Panc1 (cell line): ENCODE measurements around the gene PIK3AP1. TPM values are rescaled to one million over a fixed set of nuclear protein-coding genes. Genes with fewer than 3 reads are reported as not detected.

Source experiments
- ATAC-seq: fragments of 200-7000 bp; cut with Tn5 transposase; 2 replicates; pipeline ENCODE4 v1.9.1; 2020; ENCODE audit warnings: mild to moderate bottlenecking, moderate library complexity
- BruUV-seq: library from RNA; stranded (reverse); fragments of 400-500 nt; replicated peaks from 2 replicates; lab custom pipeline; 2021; lab: Mats Ljungman, UMichigan
- CTCF ChIA-PET: fragments of 300-600 bp; sonication (Branson Sonifier 250); formaldehyde crosslinking; loops from one replicate; lab custom pipeline; 2022; ENCODE audit warnings: antibody characterized with exemption; lab: Charles Lee
- POLR2A ChIA-PET: fragments of 300-600 bp; sonication (Branson Sonifier 250); formaldehyde crosslinking; loops from one replicate; lab custom pipeline; 2022; ENCODE audit warnings: antibody characterized with exemption; lab: Charles Lee
- DNase-seq: peaks from one replicate; pipeline ENCODE4 v3.0.0-alpha.2; 2010; ENCODE audit warnings: low read depth, low spot score
- H3K27ac ChIP-seq: 2 replicates; pipeline ENCODE4 v1.5.1; 2011; ENCODE audit warnings: mild to moderate bottlenecking, low read length, inconsistent platforms
- H3K27me3 ChIP-seq: fragments of 200-500 bp; sonication (Bioruptor generic); 2 replicates; pipeline ENCODE4 v1.6.0; 2014; ENCODE audit warnings: low read length, inconsistent platforms; ENCODE audit not compliant: control insufficient read depth, insufficient read depth
- H3K36me3 ChIP-seq: fragments of 200-500 bp; sonication (Bioruptor generic); 2 replicates; pipeline ENCODE4 v1.5.1; 2014; ENCODE audit warnings: inconsistent platforms, mild to moderate bottlenecking, low read length, moderate library complexity; ENCODE audit not compliant: control insufficient read depth, insufficient read depth
- H3K4me1 ChIP-seq: 2 replicates; pipeline ENCODE4 v1.5.1; 2011; ENCODE audit warnings: inconsistent platforms, mild to moderate bottlenecking, low read length, moderate library complexity; ENCODE audit not compliant: control insufficient read depth, insufficient read depth
- H3K4me3 ChIP-seq, 2 experiments: 2 replicates each; pipeline ENCODE4 v1.5.1; 2011 to 2012; ENCODE audit warnings: low read depth in 2 of 2, low read length in 2 of 2, mild to moderate bottlenecking in 2 of 2, inconsistent platforms in 1 of 2, moderate library complexity in 1 of 2
- H3K9me3 ChIP-seq: fragments of 200-500 bp; sonication (Bioruptor generic); 2 replicates; pipeline ENCODE4 v1.5.1; 2014; ENCODE audit warnings: low read depth, mild to moderate bottlenecking, inconsistent platforms, low read length, moderate library complexity; ENCODE audit not compliant: control insufficient read depth, insufficient read depth
- CTCF ChIP-seq: fragments of 450-650 bp; IDR thresholded peaks from 2 replicates; pipeline ENCODE4 v1.5.1; 2017; ENCODE audit warnings: mild to moderate bottlenecking
- POLR2AphosphoS5 ChIP-seq: IDR thresholded peaks from 2 replicates; pipeline ENCODE4 v1.6.1; 2012; ENCODE audit warnings: mild to moderate bottlenecking, low read depth, low read length, moderate library complexity
- REST ChIP-seq, 2 experiments: IDR thresholded peaks; 2 replicates each; pipeline ENCODE4 v1.6.1; 2011 to 2012; ENCODE audit warnings: low read depth in 2 of 2, control low read depth in 1 of 2, low read length in 1 of 2, mild to moderate bottlenecking in 1 of 2, moderate library complexity in 1 of 2; ENCODE audit not compliant: insufficient read depth in 1 of 2
- SIN3A ChIP-seq: IDR thresholded peaks from 2 replicates; pipeline ENCODE4 v1.6.1; 2012; ENCODE audit warnings: low read depth, mild to moderate bottlenecking, low read length, moderate library complexity, borderline replicate concordance; ENCODE audit not compliant: insufficient read depth
- TCF7L2 ChIP-seq: IDR thresholded peaks from 2 replicates; pipeline ENCODE4 v1.6.1; 2011; ENCODE audit warnings: mild to moderate bottlenecking, low read depth, low read length, inconsistent platforms
- in situ Hi-C: cut with HindIII; loops from 2 replicates; pipeline ENCODE4 v1.10.0; 2016; ENCODE audit warnings: low sequenced_read_pairs, low pct_unique_long_range_greater_than_20kb
- intact Hi-C: fragments of 100-400 bp; cut with micrococcal nuclease; formaldehyde crosslinking; loops from one replicate; pipeline ENCODE4 v1.10.0; 2022; ENCODE audit not compliant: unreplicated experiment
- total RNA-seq: library from RNA; stranded (reverse); gene quantifications from one replicate; pipeline ENCODE4 v1.2.1, GENCODE V29; 2021; ENCODE audit not compliant: unreplicated experiment

PIK3AP1 gene
- total RNA-seq, 1 experiment from 2014 or later, result 2.6 TPM

GRCh38 chr10:96647466-96647865 lies 72.8 kb downstream of the PIK3AP1 start:
- no peaks in the 10 kb centered on the region for H3K4me1 ChIP-seq
- ChIA-PET CTCF (no interaction called here), POLR2A (no interaction called here)
- no peak overlapping the region for H3K4me3 ChIP-seq
- no TSS peak for BruUV-seq
- no peaks in the 10 kb centered on the region for H3K36me3 ChIP-seq
- no peak overlapping the region for H3K27ac ChIP-seq
- in situ Hi-C loops (no loop called here), intact Hi-C loops (loop anchor here (10.0 kb wide), 1 partner anchor 273 kb away; no protein-coding TSS in a partner anchor)
- DNase-seq (no peak), ATAC-seq (no peak)
- peaks cover 3% of the 10 kb centered on the region; the same call in 1 of the 2 replicates for H3K27me3 ChIP-seq
- no peak for TF ChIP-seq CTCF
- no peak for TF ChIP-seq REST (IDR thresholded peaks at IDR 0.05; ENCODE audit: insufficient read depth in 1 of 2, low read depth in 2 of 2, low read length in 1 of 2)
- no peaks in the 10 kb centered on the region for H3K9me3 ChIP-seq

- Histone ChIP-seq H3K4me3 (no peak overlapping the region), H3K36me3 (no peaks in the 10 kb centered on the region), H3K27ac (no peak overlapping the region), H3K4me1 (no peaks in the 10 kb centered on the region), H3K9me3 (no peaks in the 10 kb centered on the region), H3K27me3 (peaks cover 3% of the 10 kb centered on the region; the same call in 1 of the 2 replicates)
- no peak for ATAC-seq
- in situ Hi-C loops (no loop called here), intact Hi-C loops (loop anchor here (10.0 kb wide), 1 partner anchor 272 kb away; no protein-coding TSS in a partner anchor)
- POLR2A ChIA-PET, result no interaction called here
- DNase-seq, result no peak
- CTCF ChIA-PET, result interaction anchor here (0.5 kb wide), 1 partner anchor 124 kb away, joined by 3 read pairs; no protein-coding TSS in a partner anchor
- TF ChIP-seq POLR2AphosphoS5 (no peak), TCF7L2 (no peak), CTCF (no peak), REST (IDR thresholded peaks at IDR 0.05; ENCODE audit: insufficient read depth in 1 of 2, low read depth in 2 of 2, low read length in 1 of 2) (no peak), SIN3A (no peak)
- no TSS peak for BruUV-seq
Observed at GRCh38 chr10:96646751-96647166, 73.6 kb downstream of the PIK3AP1 start.
